Gastrocnemius medialis (tissue), 4 donors: ENCODE measurements around the gene WDR4.

ENCODE experiments used
- POLR2A ChIP-seq, 2 donors: fragments of 450-650 bp; IDR thresholded peaks; one replicate each; pipeline ENCODE4 v1.6.1; 2017; ENCODE audit warnings: antibody characterized with exemption in 2 of 2, mild to moderate bottlenecking in 2 of 2, moderate library complexity in 2 of 2
- TF ChIP-seq, protein P1 (sequence below), 5 experiments: fragments of 450-650 bp in 3 of 5; fragments of 200-600 bp in 2 of 5; sonication (generic) in 2 of 5; IDR thresholded peaks in 4 of 5; conservative IDR thresholded peaks in 1 of 5; 1 replicate in 4 of 5; 2 replicates in 1 of 5; pipeline ENCODE4 v1.5.1; 2016 to 2019; ENCODE audit warnings: antibody characterized with exemption in 5 of 5, mild to moderate bottlenecking in 3 of 5, moderate library complexity in 3 of 5

DNA sequence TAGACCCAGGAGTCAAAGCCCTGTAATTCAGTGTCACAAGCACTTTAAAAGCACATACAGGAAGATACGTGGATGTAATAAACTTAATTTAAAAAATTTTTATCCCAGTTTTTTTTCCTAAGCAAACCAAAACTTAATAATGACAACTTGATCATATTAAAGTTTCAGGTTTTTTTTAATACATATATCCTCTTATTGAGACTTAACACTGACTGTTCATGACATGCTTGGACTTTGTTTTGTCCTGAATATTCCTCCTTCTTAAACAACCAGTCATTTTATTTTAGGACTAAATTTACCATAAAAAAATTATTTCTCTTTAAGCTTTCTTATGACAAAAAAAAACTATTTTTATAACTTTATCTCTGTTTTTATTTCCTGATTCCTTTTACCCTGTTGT, 64.1 kb downstream of the WDR4 start:
- TF ChIP-seq, protein P1, sequence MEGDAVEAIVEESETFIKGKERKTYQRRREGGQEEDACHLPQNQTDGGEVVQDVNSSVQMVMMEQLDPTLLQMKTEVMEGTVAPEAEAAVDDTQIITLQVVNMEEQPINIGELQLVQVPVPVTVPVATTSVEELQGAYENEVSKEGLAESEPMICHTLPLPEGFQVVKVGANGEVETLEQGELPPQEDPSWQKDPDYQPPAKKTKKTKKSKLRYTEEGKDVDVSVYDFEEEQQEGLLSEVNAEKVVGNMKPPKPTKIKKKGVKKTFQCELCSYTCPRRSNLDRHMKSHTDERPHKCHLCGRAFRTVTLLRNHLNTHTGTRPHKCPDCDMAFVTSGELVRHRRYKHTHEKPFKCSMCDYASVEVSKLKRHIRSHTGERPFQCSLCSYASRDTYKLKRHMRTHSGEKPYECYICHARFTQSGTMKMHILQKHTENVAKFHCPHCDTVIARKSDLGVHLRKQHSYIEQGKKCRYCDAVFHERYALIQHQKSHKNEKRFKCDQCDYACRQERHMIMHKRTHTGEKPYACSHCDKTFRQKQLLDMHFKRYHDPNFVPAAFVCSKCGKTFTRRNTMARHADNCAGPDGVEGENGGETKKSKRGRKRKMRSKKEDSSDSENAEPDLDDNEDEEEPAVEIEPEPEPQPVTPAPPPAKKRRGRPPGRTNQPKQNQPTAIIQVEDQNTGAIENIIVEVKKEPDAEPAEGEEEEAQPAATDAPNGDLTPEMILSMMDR (IDR thresholded peaks at IDR 0.05 in 4 of 5, conservative IDR thresholded peaks at IDR 0.05 in 1 of 5) = no peak
- TF ChIP-seq POLR2A (IDR thresholded peaks at IDR 0.05) = no peak
